Mucosa of rectum (tissue), 2 donors: ENCODE measurements around the gene RPA3.
A peak's percentile ranks its signal among the peaks of the same experiment; 100 is the strongest.

ENCODE experiments used
- H3K27ac ChIP-seq, 2 donors: one replicate each; pipeline ENCODE4 v1.7.0; 2013; ENCODE audit warnings: inconsistent platforms in 2 of 2, low read depth in 2 of 2, low read length in 2 of 2
- H3K27me3 ChIP-seq, 2 donors: one replicate each; pipeline ENCODE4 v1.7.0; 2013; ENCODE audit warnings: low read length in 2 of 2; ENCODE audit not compliant: control insufficient read depth in 2 of 2, insufficient read depth in 2 of 2
- H3K36me3 ChIP-seq, 2 donors: one replicate each; pipeline ENCODE4 v1.7.0; 2013; ENCODE audit warnings: low read length in 2 of 2; ENCODE audit not compliant: control insufficient read depth in 2 of 2, insufficient read depth in 2 of 2
- H3K4me1 ChIP-seq, 2 donors: one replicate each; pipeline ENCODE4 v1.7.0; 2013; ENCODE audit warnings: low read length in 2 of 2, mild to moderate bottlenecking in 1 of 2; ENCODE audit not compliant: control insufficient read depth in 2 of 2, insufficient read depth in 2 of 2
- H3K4me3 ChIP-seq, 2 donors: one replicate each; pipeline ENCODE4 v1.7.0; 2013; ENCODE audit warnings: low read length in 2 of 2
- H3K9ac ChIP-seq, 2 donors: one replicate each; pipeline ENCODE4 v1.7.0; 2013; ENCODE audit warnings: low read length in 2 of 2, low read depth in 1 of 2, mild to moderate bottlenecking in 1 of 2
- H3K9me3 ChIP-seq, 2 donors: one replicate each; pipeline ENCODE4 v1.7.0; 2013; ENCODE audit warnings: low read length in 2 of 2; ENCODE audit not compliant: control insufficient read depth in 2 of 2
- donor health status: healthy.
- donor health status: Normal muscosa, but diverticular disease.

The RPA3 gene

GRCh38 chr7:7698930-7699329 is 19.5 kb downstream of the RPA3 start:
- peaks cover 0 to 3% of the 10 kb centered on the region in 2 donors for H3K4me1 ChIP-seq
- no peaks in the 10 kb centered on the region for H3K27me3 ChIP-seq
- no peak overlapping the region for H3K4me3 ChIP-seq
- no peak overlapping the region for H3K9ac ChIP-seq
- no peak overlapping the region for H3K27ac ChIP-seq
- no peaks in the 10 kb centered on the region for H3K36me3 ChIP-seq
- no peaks in the 10 kb centered on the region for H3K9me3 ChIP-seq

- no peak overlapping the region for H3K4me3 ChIP-seq
- H3K9ac ChIP-seq, result no peak overlapping the region
- no peaks in the 10 kb centered on the region for H3K36me3 ChIP-seq
- H3K27ac ChIP-seq, result no peak overlapping the region
- H3K27me3 ChIP-seq, result no peaks in the 10 kb centered on the region
- H3K4me1 ChIP-seq, result no peaks in the 10 kb centered on the region
- H3K9me3 ChIP-seq, result no peaks in the 10 kb centered on the region
Observed at GRCh38 chr7:7696458-7697119, 21.8 kb downstream of the RPA3 start.

- no peak overlapping the region for H3K4me3 ChIP-seq
- no peak overlapping the region for H3K27ac ChIP-seq
- H3K9ac ChIP-seq, result no peak overlapping the region
- no peaks in the 10 kb centered on the region for H3K4me1 ChIP-seq
- no peaks in the 10 kb centered on the region for H3K27me3 ChIP-seq
- H3K36me3 ChIP-seq, result no peaks in the 10 kb centered on the region
- no peaks in the 10 kb centered on the region for H3K9me3 ChIP-seq
Observed at GRCh38 chr7:7695111-7695817, 23.1 kb downstream of the RPA3 start.

DNA sequence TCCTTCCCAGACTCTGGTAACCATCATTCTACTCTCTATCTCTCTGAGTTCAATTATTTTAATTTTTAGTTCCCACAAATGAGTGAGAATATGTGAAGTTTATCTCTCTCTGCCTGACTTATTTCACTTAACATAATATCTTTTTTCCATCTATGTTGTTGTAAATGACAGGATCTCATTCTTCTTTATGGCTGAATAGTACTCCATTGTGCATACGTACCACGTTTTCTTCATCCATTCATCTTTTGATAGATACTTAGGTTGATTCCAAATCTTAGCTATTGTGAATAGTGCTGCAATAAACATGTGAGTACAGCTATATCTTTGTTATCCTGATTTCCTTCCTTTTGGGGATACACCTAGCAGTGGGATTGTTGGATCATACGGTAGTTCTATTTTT is 23.9 kb downstream of the RPA3 start:
- Histone ChIP-seq H3K27ac (no peak overlapping the region), H3K9ac (no peak overlapping the region), H3K9me3 (no peaks in the 10 kb centered on the region), H3K4me1 (no peaks in the 10 kb centered on the region), H3K4me3 (no peak overlapping the region), H3K36me3 (no peaks in the 10 kb centered on the region), H3K27me3 (no peaks in the 10 kb centered on the region)

DNA sequence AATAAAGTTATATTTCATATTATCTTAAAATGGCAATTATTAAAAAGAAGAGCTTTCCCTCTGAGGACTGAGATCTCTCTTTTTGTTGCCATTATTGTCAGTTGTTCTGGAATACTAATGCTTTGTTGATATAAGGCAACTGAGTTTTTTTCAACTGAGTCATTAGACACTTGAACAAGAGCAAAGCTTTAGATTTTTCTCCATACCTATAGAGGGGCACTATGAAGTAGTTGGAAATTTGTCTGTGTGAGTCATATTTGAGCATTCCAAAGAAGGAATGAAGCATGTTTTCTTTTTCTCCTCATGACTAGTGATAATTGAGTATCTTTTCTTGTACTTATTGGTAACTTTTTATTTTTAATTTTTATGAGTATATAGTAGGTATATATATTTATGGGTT is 24.5 kb downstream of the RPA3 start:
- H3K27ac ChIP-seq, result no peak overlapping the region
- no peak overlapping the region for H3K4me3 ChIP-seq
- no peaks in the 10 kb centered on the region for H3K4me1 ChIP-seq
- no peak overlapping the region for H3K9ac ChIP-seq
- no peaks in the 10 kb centered on the region for H3K36me3 ChIP-seq
- no peaks in the 10 kb centered on the region for H3K9me3 ChIP-seq
- H3K27me3 ChIP-seq, result no peaks in the 10 kb centered on the region

DNA sequence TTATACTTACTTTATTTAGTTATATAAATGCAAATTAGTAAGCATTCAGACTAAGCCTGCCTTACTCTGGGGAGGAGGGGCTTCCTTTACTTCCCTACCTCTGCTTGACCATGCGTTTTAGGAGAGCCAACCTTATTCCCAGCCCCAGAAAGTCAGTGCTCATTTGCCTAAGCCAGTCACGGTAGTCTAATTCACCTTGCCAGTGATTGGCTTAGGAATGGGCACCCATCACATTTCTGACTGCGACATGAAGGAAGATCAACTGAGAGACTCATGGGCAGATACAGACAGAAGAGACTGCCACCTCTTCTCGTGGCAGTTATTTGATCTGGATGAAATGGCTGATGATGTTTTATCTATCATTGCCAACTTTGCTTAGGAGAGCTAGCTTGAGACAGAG is 29.5 kb downstream of the RPA3 start:
- H3K36me3 ChIP-seq, result no peaks in the 10 kb centered on the region
- H3K4me1 ChIP-seq, result no peaks in the 10 kb centered on the region
- no peak overlapping the region for H3K4me3 ChIP-seq
- H3K27me3 ChIP-seq, result no peaks in the 10 kb centered on the region
- no peak overlapping the region for H3K27ac ChIP-seq
- H3K9ac ChIP-seq, result no peak overlapping the region
- no peaks in the 10 kb centered on the region for H3K9me3 ChIP-seq

- H3K36me3 ChIP-seq, result no peaks in the 10 kb centered on the region
- no peaks in the 10 kb centered on the region for H3K27me3 ChIP-seq
- H3K4me3 ChIP-seq, result no peak overlapping the region
- no peaks in the 10 kb centered on the region for H3K4me1 ChIP-seq
- no peaks in the 10 kb centered on the region for H3K9me3 ChIP-seq
- H3K27ac ChIP-seq, result no peak overlapping the region
- H3K9ac ChIP-seq, result no peak overlapping the region
Observed at GRCh38 chr7:7688310-7688709, 30.1 kb downstream of the RPA3 start.

DNA sequence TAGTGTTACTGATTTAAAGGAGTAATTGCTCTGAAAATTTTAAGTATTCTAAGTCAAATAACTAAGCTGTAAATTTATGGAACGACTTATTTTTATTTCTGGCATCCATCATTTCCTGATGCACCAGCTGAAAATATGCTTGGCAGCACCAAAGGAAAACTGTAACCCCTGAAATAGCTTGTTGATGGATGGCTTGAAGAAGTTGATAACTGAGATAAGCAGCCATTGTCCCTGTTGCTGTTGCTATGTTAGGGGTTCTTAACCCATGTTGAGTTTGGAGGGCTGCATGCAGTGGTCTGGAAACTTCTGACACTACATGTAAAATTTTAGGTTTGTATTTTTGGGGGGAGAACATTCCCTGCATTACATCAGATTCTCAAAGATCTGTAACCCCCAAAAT is 30.6 kb downstream of the RPA3 start:
- H3K4me1 ChIP-seq, result no peaks in the 10 kb centered on the region
- H3K9ac ChIP-seq, result no peak overlapping the region
- no peak overlapping the region for H3K27ac ChIP-seq
- no peaks in the 10 kb centered on the region for H3K36me3 ChIP-seq
- no peak overlapping the region for H3K4me3 ChIP-seq
- H3K27me3 ChIP-seq, result no peaks in the 10 kb centered on the region
- H3K9me3 ChIP-seq, result no peaks in the 10 kb centered on the region

DNA sequence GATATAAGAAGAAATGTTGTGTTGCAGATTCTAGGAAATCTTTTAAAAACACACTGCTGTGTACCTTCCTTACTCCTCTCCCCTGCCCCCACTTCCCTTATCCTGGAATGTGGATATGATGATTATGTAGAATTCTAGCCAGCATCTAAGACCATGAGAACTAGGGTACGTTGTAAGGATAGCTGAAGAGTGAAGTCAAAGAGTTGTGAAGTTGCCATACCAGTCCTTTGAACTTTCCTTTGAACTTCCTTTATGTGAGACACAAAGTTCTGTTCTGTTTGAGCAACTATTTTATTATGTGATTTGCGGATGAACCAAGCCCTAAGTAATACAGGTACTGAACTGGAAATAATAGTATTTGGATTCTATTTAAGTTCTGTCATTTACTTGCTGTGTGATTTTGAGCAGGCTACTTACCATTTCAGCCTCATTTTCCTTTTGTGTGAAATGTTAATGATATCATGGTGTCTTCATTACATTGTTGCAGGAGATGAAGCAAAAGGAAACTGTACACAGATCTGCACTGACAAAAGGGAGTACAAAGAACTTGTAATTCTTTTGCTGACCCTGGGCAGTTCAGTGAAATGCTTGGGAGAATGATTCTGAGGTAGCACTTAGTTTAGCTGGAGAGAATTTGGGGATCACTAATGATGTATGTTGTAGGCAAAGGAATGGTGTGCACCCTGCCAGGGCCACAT is 31.4 kb downstream of the RPA3 start:
- no peak overlapping the region for H3K27ac ChIP-seq

GRCh38 chr7:7682861-7683260 is 35.5 kb downstream of the RPA3 start:
- Histone ChIP-seq H3K36me3 (no peaks in the 10 kb centered on the region), H3K27me3 (no peaks in the 10 kb centered on the region), H3K9ac (no peak overlapping the region), H3K9me3 (no peaks in the 10 kb centered on the region), H3K27ac (no peak overlapping the region), H3K4me1 (no peaks in the 10 kb centered on the region), H3K4me3 (peak overlapping the region in 1 of 2 donors; percentile 5)

More for the DNA sequence above, 31.4 kb downstream of the RPA3 start:
- H3K9me3 ChIP-seq, result no peaks in the 10 kb centered on the region
- H3K4me3 ChIP-seq, result no peak overlapping the region
- no peaks in the 10 kb centered on the region for H3K27me3 ChIP-seq
- H3K36me3 ChIP-seq, result no peaks in the 10 kb centered on the region
- no peaks in the 10 kb centered on the region for H3K4me1 ChIP-seq
- no peak overlapping the region for H3K9ac ChIP-seq
